SHP77 treated with DMSO at 0.1 percent for 48 hours (cell line): ENCODE measurements around the gene FERMT3.
"Not testable (repeated sequence)": the region's sequence is repeated elsewhere in the genome, so short reads cannot be mapped to it uniquely, and the experiment has no call there.

ENCODE experiments used
- DNase-seq: peaks from one replicate; lab custom pipeline; 2025; lab: John Stamatoyannopoulos, UW

The FERMT3 gene

DNA sequence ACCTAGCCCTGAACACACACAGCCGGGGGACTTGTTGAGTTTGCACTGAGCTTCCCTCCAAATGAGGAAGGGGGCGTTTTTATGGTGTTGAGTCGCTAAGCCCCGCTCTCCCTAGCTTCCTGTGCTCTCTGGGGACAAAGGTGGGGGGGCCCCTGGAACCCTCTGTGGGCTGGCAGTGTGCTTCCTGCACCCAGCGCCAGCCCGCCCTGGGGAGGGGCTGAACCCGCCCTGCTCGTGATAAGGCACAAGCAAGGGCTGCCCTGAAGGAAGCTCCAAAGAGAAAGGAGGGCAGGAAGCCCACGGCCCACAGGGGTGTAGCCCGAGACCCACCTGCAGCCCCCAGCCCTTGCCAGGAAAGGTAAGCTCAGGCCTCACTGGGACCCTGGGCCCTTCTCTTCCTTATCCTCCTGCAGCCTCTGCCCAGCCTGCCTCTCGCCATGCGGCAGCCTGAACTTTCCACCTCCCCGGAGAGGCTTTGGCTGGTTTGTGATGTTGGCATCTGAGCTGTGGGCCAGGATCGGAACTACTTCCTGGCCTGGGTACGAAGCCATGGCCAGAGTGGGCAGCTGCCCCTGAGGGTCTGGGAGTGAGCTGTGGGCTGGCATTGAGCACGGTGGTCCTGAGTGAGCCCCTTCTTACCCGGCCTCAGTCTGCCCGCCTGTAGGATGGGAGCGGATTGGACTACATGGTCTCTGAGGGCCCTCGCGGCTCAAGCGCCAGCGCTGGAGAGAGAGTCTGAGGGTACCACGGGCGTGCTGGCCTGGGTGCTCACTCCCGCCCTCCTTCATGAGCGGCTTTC is at the start of gene FERMT3:
TSS of gene FERMT3 (plus strand) at position 265 of the 799 bp plus-strand sequence. CDS start 644 bp downstream, outside the sequence.
- no peak for DNase-seq

DNA sequence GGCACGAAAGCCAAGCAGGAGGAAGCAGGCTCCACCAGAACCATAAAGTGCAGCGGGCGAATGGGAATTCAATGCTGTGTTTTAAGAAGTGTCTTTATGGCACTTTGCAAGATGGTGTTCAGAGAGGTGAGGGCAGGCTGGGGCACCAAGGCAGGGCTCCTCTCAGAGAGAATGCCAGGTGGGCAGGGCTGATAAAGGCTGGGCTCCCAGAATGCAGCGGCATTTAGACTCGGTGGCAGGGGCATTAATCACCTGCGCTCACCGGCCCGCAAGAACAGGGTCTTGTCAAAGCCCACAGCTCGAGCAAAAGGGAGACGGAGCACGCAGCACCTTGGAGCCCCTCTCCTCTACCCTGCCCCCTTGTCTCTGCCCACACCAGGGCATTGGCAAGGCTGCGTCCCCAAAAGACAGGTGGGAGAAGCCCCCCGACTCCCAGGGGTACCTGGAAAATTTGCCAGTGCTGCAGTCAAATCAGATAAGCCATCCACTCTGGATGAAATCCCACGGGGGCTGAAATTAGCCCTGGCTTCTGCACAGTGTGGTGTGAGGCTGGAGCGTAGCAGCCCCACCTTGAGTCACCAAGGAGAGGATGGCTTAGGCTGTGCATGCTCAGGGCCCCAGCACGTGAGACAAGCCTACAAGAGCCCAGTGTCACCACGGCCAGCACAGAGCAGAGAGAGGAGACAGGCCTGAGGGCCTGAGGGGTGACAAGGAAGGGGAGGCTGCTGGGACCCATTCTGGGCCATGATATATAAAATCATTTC is 48.7 kb upstream of the FERMT3 start:
- no peak for DNase-seq

DNA sequence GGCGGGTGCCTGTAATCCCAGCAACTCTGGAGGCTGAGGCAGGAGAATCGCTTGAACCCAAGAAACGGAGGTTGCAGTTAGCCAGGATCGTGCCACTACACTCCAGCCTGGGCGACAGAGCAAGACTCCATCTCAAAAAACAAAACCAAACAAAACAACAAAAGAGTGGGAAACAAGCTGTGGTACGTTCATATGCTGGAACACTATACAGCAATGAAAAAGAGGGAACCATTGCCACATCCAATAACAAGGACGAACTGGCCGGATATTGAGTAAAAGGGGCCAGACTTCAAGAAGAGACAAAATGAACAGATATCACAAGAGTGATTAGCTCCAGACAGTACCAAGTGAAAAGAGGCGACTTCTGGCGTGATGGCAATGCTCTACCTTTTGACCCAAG is 45.5 kb upstream of the FERMT3 start:
- no peak for DNase-seq

GRCh38 chr11:64162769-64163168 is 43.8 kb upstream of the FERMT3 start:
- not testable (repeated sequence) for DNase-seq

DNA sequence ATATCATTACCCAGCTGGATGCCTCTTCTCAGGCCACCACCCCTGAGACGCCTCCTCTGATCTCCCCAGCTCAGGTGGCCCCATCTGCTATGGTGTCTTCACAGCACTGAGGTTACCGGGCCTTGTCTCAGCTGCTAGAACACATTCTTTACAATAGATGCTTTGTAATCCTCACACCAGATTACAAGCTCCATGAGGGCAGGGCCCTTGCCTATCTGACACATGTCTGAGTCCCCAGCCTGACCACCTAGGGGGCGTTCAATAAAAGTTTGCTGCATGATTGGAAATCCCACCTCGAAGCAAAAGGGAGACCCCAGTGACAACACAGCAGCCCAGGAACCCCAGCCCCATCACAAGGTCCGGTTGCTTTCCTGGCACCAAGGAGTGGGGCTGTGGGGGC is 42.6 kb upstream of the FERMT3 start:
- DNase-seq: no peak

GRCh38 chr11:64164392-64165312 is 41.9 kb upstream of the FERMT3 start:
- no peak for DNase-seq

DNA sequence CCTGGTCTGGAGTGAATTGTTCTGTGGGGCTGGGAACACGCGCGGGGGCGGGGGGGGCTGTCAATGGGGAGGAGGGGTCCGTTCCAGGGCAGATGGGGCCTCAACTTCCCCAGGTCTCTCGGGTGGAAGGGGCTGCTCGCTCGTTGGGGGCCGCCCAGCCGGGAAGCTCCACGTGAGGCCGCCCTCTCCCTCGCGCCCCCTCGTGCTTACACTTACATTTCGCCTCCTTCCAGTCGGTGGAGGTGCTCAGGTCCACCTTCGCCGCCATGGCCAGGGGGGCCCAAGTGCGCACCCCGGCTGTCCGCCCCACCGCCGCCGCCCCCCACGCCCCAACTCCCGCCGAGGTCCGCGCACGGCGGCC is 41.1 kb upstream of the FERMT3 start:
- DNase-seq: no peak

DNA sequence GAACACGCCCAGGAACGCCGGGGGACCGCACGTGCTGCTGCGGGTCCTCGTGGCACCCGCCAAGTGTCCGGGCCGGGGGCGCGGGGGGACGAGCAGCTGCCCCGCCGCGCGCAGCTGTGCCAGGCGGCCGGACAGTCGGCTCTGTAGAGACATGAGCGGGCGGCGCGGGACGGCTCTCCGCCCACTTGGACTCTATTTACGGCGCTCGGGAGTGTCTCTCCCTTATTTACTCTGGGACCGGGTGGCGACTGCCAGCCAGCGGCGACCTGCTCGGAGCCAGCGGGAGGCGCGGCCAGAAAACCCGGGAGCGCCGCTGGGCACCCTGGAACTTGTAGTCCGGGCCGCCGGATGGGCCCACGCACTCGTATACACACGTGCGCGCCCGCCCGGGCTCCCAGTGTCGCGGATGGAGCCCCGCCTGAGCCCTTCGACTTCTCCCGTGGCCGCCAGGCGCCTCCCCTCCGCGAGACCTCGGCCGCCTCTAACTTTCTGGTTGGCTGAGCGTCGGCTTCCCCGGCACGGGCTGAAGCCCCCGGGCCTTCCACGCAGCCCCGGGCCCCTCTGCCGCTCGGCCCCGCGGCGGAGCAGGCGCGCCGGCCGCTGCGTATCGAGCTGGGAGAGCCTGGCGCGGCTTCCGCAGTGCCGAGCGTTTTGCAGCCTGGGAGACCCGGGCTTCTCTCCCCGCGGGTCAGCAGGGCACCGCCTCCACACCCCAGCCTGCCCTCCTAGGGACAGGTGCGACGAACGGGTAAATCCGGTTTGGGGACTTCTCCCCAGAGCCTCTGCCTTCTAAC is 40.5 kb upstream of the FERMT3 start, which contains the start of gene MACROD1:
TSS of gene MACROD1 (minus strand) at position 272 of the 794 bp plus-strand sequence. CDS start at position 153, 119 bp downstream.
- DNase-seq: peak; percentile 67

GRCh38 chr11:64170419-64170818 is 36.1 kb upstream of the FERMT3 start:
- no peak for DNase-seq

GRCh38 chr11:64173616-64174355 is 32.7 kb upstream of the FERMT3 start:
- DNase-seq: no peak

GRCh38 chr11:64176751-64177150 is 29.8 kb upstream of the FERMT3 start:
- no peak for DNase-seq

DNA sequence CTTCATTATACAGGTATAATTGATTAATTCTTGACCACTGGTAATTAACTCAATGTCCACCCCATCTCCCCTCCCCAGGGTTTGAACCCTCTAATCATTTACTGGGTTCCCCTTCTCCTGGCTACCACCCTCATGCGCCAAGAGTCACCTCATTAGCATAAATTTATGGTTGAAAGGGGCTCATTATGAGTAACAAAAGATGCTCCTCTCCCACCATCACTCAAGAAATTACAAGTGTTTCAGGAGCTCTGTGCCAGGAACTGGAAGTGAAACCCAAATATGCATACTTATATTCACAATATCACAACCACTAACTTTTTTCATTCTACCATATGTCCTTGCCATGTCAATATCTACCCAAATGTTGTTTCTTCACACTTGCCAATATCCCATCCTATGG is 28.3 kb upstream of the FERMT3 start:
- DNase-seq: no peak

DNA sequence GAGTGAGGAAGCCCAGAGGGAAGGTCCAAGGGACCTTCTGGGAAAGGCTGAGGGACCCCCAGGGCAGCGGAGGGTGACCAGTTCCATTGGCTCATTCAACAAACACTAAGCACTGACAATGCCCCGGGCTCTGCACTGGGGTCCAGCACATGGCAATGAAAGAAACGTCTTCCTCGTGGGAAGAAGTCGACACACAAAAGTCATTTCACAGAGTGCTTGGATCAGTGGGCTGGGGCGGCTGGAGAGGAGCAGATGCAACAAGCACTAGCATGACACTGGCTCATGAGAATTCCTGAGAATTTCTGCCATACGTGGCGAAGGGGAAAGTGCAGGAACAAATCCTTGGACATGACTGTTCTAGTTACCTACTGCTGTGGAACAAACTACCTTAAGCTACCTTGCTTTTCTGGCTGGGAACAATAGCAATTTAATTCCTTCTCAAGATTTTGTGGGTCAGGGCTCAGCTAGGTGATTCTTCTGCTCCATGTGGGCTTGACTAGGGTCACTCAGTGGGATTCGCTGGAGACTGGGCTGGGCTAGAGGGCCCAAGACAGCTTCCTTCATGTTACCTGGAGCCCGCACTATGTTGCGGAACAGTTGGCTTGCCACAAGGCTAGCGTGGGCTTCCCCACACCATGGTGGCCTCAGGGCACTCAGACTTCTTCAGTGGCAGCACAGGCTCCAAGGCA is 27.4 kb upstream of the FERMT3 start:
- DNase-seq: no peak

DNA sequence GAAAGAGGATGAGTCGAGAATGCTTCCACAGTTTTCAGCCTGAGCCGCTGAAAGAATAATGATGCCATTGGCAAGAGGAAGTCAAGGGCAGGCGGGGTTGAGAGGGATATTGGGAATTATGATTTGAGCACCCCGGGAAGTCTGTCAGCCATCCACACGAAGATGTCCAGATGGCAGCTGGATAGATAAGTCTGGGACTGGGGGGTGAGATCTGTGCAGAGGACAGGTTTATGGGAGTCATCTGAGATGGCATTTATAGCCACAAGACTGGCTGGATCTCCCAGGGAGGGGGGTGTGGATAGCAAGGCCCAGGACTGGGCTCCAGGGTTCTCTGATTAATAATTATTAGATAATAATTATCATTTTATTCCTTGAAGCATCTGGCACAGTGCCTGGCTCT is 25.6 kb upstream of the FERMT3 start:
- DNase-seq: no peak

GRCh38 chr11:64181506-64182411 is 24.8 kb upstream of the FERMT3 start:
- DNase-seq: peak; percentile 78

DNA sequence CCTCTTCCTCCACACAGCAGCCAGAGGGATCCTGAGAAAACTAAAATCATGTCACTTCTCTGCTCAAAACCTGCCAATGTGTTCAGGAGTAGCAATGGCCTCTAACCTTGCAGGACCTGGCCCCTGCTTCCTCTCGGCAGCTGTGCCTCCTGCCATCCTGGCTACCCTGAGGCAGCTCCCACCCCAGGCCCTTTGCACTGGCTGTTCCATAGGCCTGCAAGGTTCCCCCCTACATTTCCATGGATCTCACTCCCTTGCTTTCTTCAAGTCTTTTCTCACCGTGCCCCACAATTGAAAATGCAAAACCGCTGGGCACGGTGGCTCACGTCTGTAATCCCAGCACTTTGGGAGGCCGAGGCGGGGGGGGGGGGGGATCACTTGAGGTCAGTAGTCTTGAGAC is 22.6 kb upstream of the FERMT3 start:
- DNase-seq: no peak

DNA sequence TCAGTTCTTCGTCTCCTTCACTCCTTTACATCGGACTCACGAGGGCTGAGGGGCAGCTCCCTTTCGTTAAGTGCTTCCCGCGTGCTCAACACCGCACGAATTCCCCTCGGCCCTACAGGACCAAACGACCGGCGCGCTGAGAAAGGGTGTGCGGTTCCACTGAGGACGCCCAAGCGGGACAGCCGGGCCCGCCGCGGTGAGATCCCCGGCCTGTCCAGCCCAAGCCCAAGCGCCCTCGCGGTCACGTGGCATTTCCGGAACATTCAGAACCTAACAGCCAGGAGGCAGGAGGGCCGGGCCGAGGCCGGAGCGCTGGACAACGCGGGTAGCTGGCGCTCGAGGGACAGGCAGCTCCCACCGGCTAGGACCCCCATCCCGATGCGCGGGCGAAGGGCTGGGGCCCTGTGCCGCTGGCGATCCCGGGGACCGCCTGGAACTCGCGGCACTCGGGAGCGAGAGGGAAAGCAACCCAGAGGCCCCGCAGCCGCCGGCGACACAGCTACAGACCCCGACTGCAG is 21.3 kb upstream of the FERMT3 start:
- DNase-seq: no peak

- DNase-seq: peak; percentile 99
Measured at GRCh38 chr11:64185693-64186491, 20.6 kb upstream of the FERMT3 start, which contains the start of gene STIP1. Gene STIP1, plus strand, starts transcription at chr11:64186171. Its CDS starts 91 bp downstream, at chr11:64186262.
